ENCODE data around the gene NF1.

NF1 gene

DNA sequence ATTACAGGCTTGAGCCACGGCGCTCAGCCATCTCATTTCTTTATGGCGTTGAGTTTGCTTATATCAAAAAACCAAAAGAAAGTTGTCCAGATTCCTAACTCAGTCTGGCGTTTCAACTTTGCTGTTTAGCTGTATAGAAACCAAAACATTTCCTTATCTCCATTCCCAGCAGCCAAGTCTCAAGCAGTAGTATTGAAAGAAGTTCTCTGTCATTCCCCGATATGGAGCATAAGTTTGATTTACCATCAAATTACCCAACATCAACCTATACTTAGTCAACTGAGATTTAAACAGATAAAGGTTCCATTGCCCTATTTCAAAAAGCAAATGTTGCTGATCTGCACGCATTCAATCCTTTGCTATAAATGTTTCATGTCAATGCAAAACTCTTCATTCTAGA is 269.2 kb downstream of the NF1 start:
- Histone ChIP-seq H3K4me3 (ENCODE audit: low read length in 2 of 2) (no peak overlapping the region), H3K9me3 (replicated peaks in 1 of 2; ENCODE audit: control insufficient read depth in 2 of 2, insufficient read depth in 1 of 2, low read depth in 1 of 2, low read length in 2 of 2) (no peaks in the 10 kb centered on the region), H3K79me1 (ENCODE audit: low read depth, low read length) (no peaks in the 10 kb centered on the region), H3K27ac (replicated peaks; ENCODE audit: low read length) (no peak overlapping the region), H2BK15ac (ENCODE audit: low read length) (no peak overlapping the region), H2BK120ac (ENCODE audit: low read depth, low read length) (no peak overlapping the region), H3K4me1 (ENCODE audit: control insufficient read depth in 2 of 2, insufficient read depth in 1 of 2, low read depth in 1 of 2, low read length in 2 of 2) (no peaks in the 10 kb centered on the region), H2AK5ac (ENCODE audit: low read depth, low read length) (no peak overlapping the region), H2BK5ac (ENCODE audit: low read length) (no peak overlapping the region), H3K4ac (ENCODE audit: low read length) (no peak overlapping the region), H3K4me2 (ENCODE audit: insufficient read depth, low read length, poor library complexity, severe bottlenecking) (no peak overlapping the region), H3K14ac (ENCODE audit: low read length) (no peak overlapping the region), H3K18ac (ENCODE audit: low read length) (no peak overlapping the region), H3K27me3 (ENCODE audit: control insufficient read depth in 3 of 3, insufficient read depth in 3 of 3, low read depth in 1 of 3, low read length in 3 of 3) (no peaks in the 10 kb centered on the region), H4K8ac (ENCODE audit: low read depth, low read length) (no peak overlapping the region), H3K36me3 (replicated peaks in 1 of 2; ENCODE audit: control insufficient read depth in 2 of 2, insufficient read depth in 2 of 2, low read length in 2 of 2) (peaks cover 4 to 80% of the 10 kb centered on the region in 2 donors), H3K23ac (ENCODE audit: low read depth, low read length, poor library complexity) (no peak overlapping the region), H2AFZ (ENCODE audit: low read length) (no peak overlapping the region), H3K9ac (ENCODE audit: low read depth, low read length, poor library complexity) (no peak overlapping the region), H2BK12ac (ENCODE audit: low read length) (no peak overlapping the region), H4K91ac (ENCODE audit: low read depth, low read length, poor library complexity) (no peak overlapping the region)
- WGBS, 2 donors (ENCODE audit: extremely low coverage in 2 of 2, insufficient read length in 2 of 2, insufficient replicate concordance in 1 of 2), result no CpG with 5 or more reads among the region's 6 CpGs
- no peak for DNase-seq (ENCODE audit: low spot score)

DNA sequence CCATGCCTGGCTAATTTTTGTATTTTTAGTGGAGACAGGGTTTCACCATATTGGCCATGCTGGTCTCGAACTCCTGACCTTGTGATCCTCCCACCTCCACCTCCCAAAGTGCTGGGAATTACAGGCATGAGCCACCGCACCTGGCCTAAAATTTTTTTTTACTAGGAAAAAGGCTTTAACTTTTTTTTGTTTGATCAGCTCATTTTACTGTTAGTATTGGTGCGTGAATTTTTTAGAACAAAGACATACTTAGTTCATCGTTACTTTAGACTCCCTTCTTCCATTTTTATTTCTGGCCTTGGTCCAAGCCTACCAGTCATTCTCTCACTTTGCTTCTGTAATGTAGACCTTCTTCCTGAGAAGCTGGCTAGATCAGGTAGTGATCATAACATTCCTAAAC is 271.3 kb downstream of the NF1 start:
- H3K36me3 ChIP-seq (replicated peaks in 1 of 2; ENCODE audit: control insufficient read depth in 2 of 2, insufficient read depth in 2 of 2, low read length in 2 of 2), result peaks cover 2 to 77% of the 10 kb centered on the region in 2 donors
- DNase-seq (ENCODE audit: low spot score), result no peak

DNA sequence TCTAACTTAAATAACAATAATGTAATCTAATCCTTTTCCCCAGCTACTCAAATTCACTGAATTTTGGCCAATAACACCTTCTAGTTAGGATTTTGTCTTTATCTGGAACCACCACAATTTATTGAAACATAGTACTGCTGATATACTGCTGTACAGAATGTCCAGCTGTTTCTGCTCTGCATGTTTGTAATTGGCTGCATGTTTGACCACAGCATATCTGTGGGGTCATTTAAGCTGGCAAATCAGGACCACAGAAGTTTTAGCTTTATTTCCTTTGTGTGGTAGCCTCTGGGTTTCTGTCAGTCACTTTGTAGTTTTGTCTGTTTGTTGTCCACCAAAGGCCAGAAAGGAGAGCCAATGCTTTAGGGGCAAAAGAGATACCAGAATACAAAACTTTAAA is 274.5 kb downstream of the NF1 start:
- no peak overlapping the region for H3K23ac ChIP-seq (ENCODE audit: low read depth, low read length, poor library complexity)

More for the DNA sequence above, 271.3 kb downstream of the NF1 start:
- Histone ChIP-seq H3K4me2 (ENCODE audit: insufficient read depth, low read length, poor library complexity, severe bottlenecking) (no peak overlapping the region), H3K27ac (replicated peaks; ENCODE audit: low read length) (no peak overlapping the region), H3K4ac (ENCODE audit: low read length) (no peak overlapping the region), H2AK5ac (ENCODE audit: low read depth, low read length) (no peak overlapping the region), H3K27me3 (ENCODE audit: control insufficient read depth in 3 of 3, insufficient read depth in 3 of 3, low read depth in 1 of 3, low read length in 3 of 3) (no peaks in the 10 kb centered on the region), H4K91ac (ENCODE audit: low read depth, low read length, poor library complexity) (no peak overlapping the region), H3K9me3 (replicated peaks in 1 of 2; ENCODE audit: control insufficient read depth in 2 of 2, insufficient read depth in 1 of 2, low read depth in 1 of 2, low read length in 2 of 2) (no peaks in the 10 kb centered on the region), H3K4me1 (ENCODE audit: control insufficient read depth in 2 of 2, insufficient read depth in 1 of 2, low read depth in 1 of 2, low read length in 2 of 2) (no peaks in the 10 kb centered on the region), H3K18ac (ENCODE audit: low read length) (no peak overlapping the region), H3K9ac (ENCODE audit: low read depth, low read length, poor library complexity) (no peak overlapping the region), H2BK120ac (ENCODE audit: low read depth, low read length) (no peak overlapping the region), H3K79me1 (ENCODE audit: low read depth, low read length) (no peaks in the 10 kb centered on the region), H2BK15ac (ENCODE audit: low read length) (no peak overlapping the region), H3K23ac (ENCODE audit: low read depth, low read length, poor library complexity) (no peak overlapping the region), H3K4me3 (ENCODE audit: low read length in 2 of 2) (no peak overlapping the region), H2BK12ac (ENCODE audit: low read length) (no peak overlapping the region), H2BK5ac (ENCODE audit: low read length) (no peak overlapping the region), H3K14ac (ENCODE audit: low read length) (no peak overlapping the region), H2AFZ (ENCODE audit: low read length) (no peak overlapping the region), H4K8ac (ENCODE audit: low read depth, low read length) (no peak overlapping the region)
- WGBS, 2 donors (ENCODE audit: extremely low coverage in 2 of 2, insufficient read length in 2 of 2, insufficient replicate concordance in 1 of 2), result no CpG with 5 or more reads among the region's 4 CpGs

DNA sequence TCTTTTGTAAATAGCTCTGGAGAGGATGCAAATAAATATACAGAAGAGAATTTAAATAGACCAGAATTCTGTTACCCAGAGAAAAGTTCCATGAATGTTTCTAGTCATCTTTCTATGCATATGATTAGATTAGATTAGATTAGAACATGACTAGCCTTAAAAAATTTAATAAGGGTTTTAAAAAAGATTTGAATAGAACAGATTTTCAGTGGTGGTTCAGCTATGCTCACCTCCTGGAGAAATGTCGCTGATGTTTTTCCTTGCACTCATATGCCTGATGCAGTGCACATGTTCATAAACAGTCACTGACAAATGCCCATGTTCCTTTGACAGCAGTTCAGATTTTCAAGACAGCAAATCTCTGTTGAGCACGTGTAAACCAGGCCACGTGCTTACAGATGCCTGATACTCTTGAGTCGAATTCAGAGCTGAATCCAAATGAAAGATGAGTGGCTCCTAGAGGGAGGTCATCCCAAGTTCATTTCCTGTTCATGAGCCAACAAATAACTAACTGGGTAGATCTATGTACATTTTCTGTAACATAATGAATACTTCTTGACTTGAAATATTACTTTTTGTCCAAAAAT is 276.8 kb downstream of the NF1 start:
- no peaks in the 10 kb centered on the region for H3K9me3 ChIP-seq (replicated peaks in 1 of 2; ENCODE audit: control insufficient read depth in 2 of 2, insufficient read depth in 1 of 2, low read depth in 1 of 2, low read length in 2 of 2)
- no peaks in the 10 kb centered on the region for H3K79me1 ChIP-seq (ENCODE audit: low read depth, low read length)
- H2BK120ac ChIP-seq (ENCODE audit: low read depth, low read length), result no peak overlapping the region
- no peak overlapping the region for H3K4ac ChIP-seq (ENCODE audit: low read length)
- no peak overlapping the region for H4K8ac ChIP-seq (ENCODE audit: low read depth, low read length)
- H3K27me3 ChIP-seq (ENCODE audit: control insufficient read depth in 3 of 3, insufficient read depth in 3 of 3, low read depth in 1 of 3, low read length in 3 of 3), result no peaks in the 10 kb centered on the region
- no peak overlapping the region for H3K18ac ChIP-seq (ENCODE audit: low read length)
- WGBS, 2 donors (ENCODE audit: extremely low coverage in 2 of 2, insufficient read length in 2 of 2, insufficient replicate concordance in 1 of 2), result no CpG with 5 or more reads among the region's 4 CpGs
- H3K4me2 ChIP-seq (ENCODE audit: insufficient read depth, low read length, poor library complexity, severe bottlenecking), result no peak overlapping the region
- no peak overlapping the region for H3K4me3 ChIP-seq (ENCODE audit: low read length in 2 of 2)
- peaks cover 5 to 81% of the 10 kb centered on the region in 2 donors for H3K36me3 ChIP-seq (replicated peaks in 1 of 2; ENCODE audit: control insufficient read depth in 2 of 2, insufficient read depth in 2 of 2, low read length in 2 of 2)
- no peak overlapping the region for H4K91ac ChIP-seq (ENCODE audit: low read depth, low read length, poor library complexity)
- H3K27ac ChIP-seq (replicated peaks; ENCODE audit: low read length), result no peak overlapping the region
- DNase-seq (ENCODE audit: low spot score), result no peak
- no peak overlapping the region for H3K23ac ChIP-seq (ENCODE audit: low read depth, low read length, poor library complexity)
- no peak overlapping the region for H2BK15ac ChIP-seq (ENCODE audit: low read length)
- no peak overlapping the region for H2BK5ac ChIP-seq (ENCODE audit: low read length)
- H2AK5ac ChIP-seq (ENCODE audit: low read depth, low read length), result no peak overlapping the region
- H2AFZ ChIP-seq (ENCODE audit: low read length), result no peak overlapping the region
- no peak overlapping the region for H2BK12ac ChIP-seq (ENCODE audit: low read length)
- H3K9ac ChIP-seq (ENCODE audit: low read depth, low read length, poor library complexity), result no peak overlapping the region
- H3K4me1 ChIP-seq (ENCODE audit: control insufficient read depth in 2 of 2, insufficient read depth in 1 of 2, low read depth in 1 of 2, low read length in 2 of 2), result no peaks in the 10 kb centered on the region
- H3K14ac ChIP-seq (ENCODE audit: low read length), result no peak overlapping the region

More for the DNA sequence above, 274.5 kb downstream of the NF1 start:
- no peaks in the 10 kb centered on the region for H3K79me1 ChIP-seq (ENCODE audit: low read depth, low read length)
- no peaks in the 10 kb centered on the region for H3K9me3 ChIP-seq (replicated peaks in 1 of 2; ENCODE audit: control insufficient read depth in 2 of 2, insufficient read depth in 1 of 2, low read depth in 1 of 2, low read length in 2 of 2)
- H3K9ac ChIP-seq (ENCODE audit: low read depth, low read length, poor library complexity), result no peak overlapping the region
- H3K27me3 ChIP-seq (ENCODE audit: control insufficient read depth in 3 of 3, insufficient read depth in 3 of 3, low read depth in 1 of 3, low read length in 3 of 3), result no peaks in the 10 kb centered on the region
- H3K27ac ChIP-seq (replicated peaks; ENCODE audit: low read length), result no peak overlapping the region
- H2BK5ac ChIP-seq (ENCODE audit: low read length), result no peak overlapping the region
- H3K4me1 ChIP-seq (ENCODE audit: control insufficient read depth in 2 of 2, insufficient read depth in 1 of 2, low read depth in 1 of 2, low read length in 2 of 2), result no peaks in the 10 kb centered on the region
- H4K91ac ChIP-seq (ENCODE audit: low read depth, low read length, poor library complexity), result no peak overlapping the region
- H2AFZ ChIP-seq (ENCODE audit: low read length), result no peak overlapping the region
- DNase-seq (ENCODE audit: low spot score), result no peak
- peaks cover 5 to 72% of the 10 kb centered on the region in 2 donors for H3K36me3 ChIP-seq (replicated peaks in 1 of 2; ENCODE audit: control insufficient read depth in 2 of 2, insufficient read depth in 2 of 2, low read length in 2 of 2)
- no peak overlapping the region for H2BK12ac ChIP-seq (ENCODE audit: low read length)
- H3K4ac ChIP-seq (ENCODE audit: low read length), result no peak overlapping the region
- no peak overlapping the region for H3K14ac ChIP-seq (ENCODE audit: low read length)
- H3K18ac ChIP-seq (ENCODE audit: low read length), result no peak overlapping the region
- no peak overlapping the region for H2BK15ac ChIP-seq (ENCODE audit: low read length)
- no peak overlapping the region for H3K4me3 ChIP-seq (ENCODE audit: low read length in 2 of 2)
- H2BK120ac ChIP-seq (ENCODE audit: low read depth, low read length), result no peak overlapping the region
- no peak overlapping the region for H3K4me2 ChIP-seq (ENCODE audit: insufficient read depth, low read length, poor library complexity, severe bottlenecking)
- no peak overlapping the region for H4K8ac ChIP-seq (ENCODE audit: low read depth, low read length)
- H2AK5ac ChIP-seq (ENCODE audit: low read depth, low read length), result no peak overlapping the region
